H9 (cell line): ENCODE measurements around the gene SLC25A26. TPM values are rescaled to one million over a fixed set of nuclear protein-coding genes. Genes with fewer than 3 reads are reported as not detected.

ENCODE experiments used
- DNase-seq: peaks from one replicate; pipeline ENCODE4 v3.0.0-alpha.2; 2017
- H2AFZ ChIP-seq: one replicate; pipeline ENCODE4 v1.6.1; 2013; ENCODE audit warnings: mild to moderate bottlenecking, low read length, control low read depth, moderate library complexity
- H2AK5ac ChIP-seq: 2 replicates; pipeline ENCODE4 v1.6.1; 2013; ENCODE audit warnings: low read length, control low read depth, mixed read lengths; ENCODE audit not compliant: insufficient read length
- H2BK120ac ChIP-seq: one replicate; pipeline ENCODE4 v1.6.1; 2013; ENCODE audit warnings: low read depth, mild to moderate bottlenecking, low read length, control low read depth, inconsistent platforms; ENCODE audit not compliant: poor library complexity, severe bottlenecking
- H2BK12ac ChIP-seq: 2 replicates; pipeline ENCODE4 v1.6.1; 2013; ENCODE audit warnings: low read length, control low read depth, mixed read lengths, low read depth; ENCODE audit not compliant: insufficient read length
- H2BK15ac ChIP-seq: 2 replicates; pipeline ENCODE4 v1.6.1; 2013; ENCODE audit warnings: low read depth, low read length, control low read depth
- H2BK20ac ChIP-seq: one replicate; pipeline ENCODE4 v1.6.1; 2013; ENCODE audit warnings: low read depth, mild to moderate bottlenecking, low read length, control low read depth, inconsistent platforms; ENCODE audit not compliant: poor library complexity, severe bottlenecking
- H2BK5ac ChIP-seq: 2 replicates; pipeline ENCODE4 v1.6.1; 2013; ENCODE audit warnings: low read length, control low read depth, mixed read lengths; ENCODE audit not compliant: insufficient read length
- H3K14ac ChIP-seq: 2 replicates; pipeline ENCODE4 v1.6.1; 2013; ENCODE audit warnings: low read length, control low read depth; ENCODE audit not compliant: insufficient read depth
- H3K18ac ChIP-seq: 2 replicates; pipeline ENCODE4 v1.6.1; 2013; ENCODE audit warnings: low read depth, mild to moderate bottlenecking, mixed read lengths, low read length, control low read depth; ENCODE audit not compliant: insufficient read length
- H3K23ac ChIP-seq: 2 replicates; pipeline ENCODE4 v1.6.1; 2013; ENCODE audit warnings: low read length, control low read depth, mixed read lengths, low read depth; ENCODE audit not compliant: insufficient read length
- H3K23me2 ChIP-seq: 2 replicates; pipeline ENCODE4 v1.6.1; 2013; ENCODE audit warnings: low read depth, mild to moderate bottlenecking, mixed read lengths, low read length, control low read depth; ENCODE audit not compliant: insufficient read length, poor library complexity, severe bottlenecking
- H3K27ac ChIP-seq: 2 replicates; pipeline ENCODE4 v1.5.1; 2013; ENCODE audit warnings: low read length, control low read depth, mixed read lengths, low read depth; ENCODE audit not compliant: insufficient read length
- H3K27me3 ChIP-seq: 2 replicates; pipeline ENCODE4 v1.6.1; 2013; ENCODE audit warnings: low read length, control low read depth, inconsistent platforms; ENCODE audit not compliant: insufficient read depth
- H3K4ac ChIP-seq: 2 replicates; pipeline ENCODE4 v1.6.1; 2013; ENCODE audit warnings: low read depth, mild to moderate bottlenecking, control low read depth, inconsistent platforms, low read length, moderate library complexity
- H3K4me1 ChIP-seq: 2 replicates; pipeline ENCODE4 v1.6.1; 2013; ENCODE audit warnings: low read length, control low read depth, inconsistent platforms; ENCODE audit not compliant: insufficient read depth
- H3K4me2 ChIP-seq: 2 replicates; pipeline ENCODE4 v1.6.1; 2013; ENCODE audit warnings: low read length, control low read depth, mixed read lengths; ENCODE audit not compliant: insufficient read length, insufficient read depth
- H3K56ac ChIP-seq: 2 replicates; pipeline ENCODE4 v1.6.1; 2013; ENCODE audit warnings: low read depth, mild to moderate bottlenecking, mixed read lengths, low read length, control low read depth; ENCODE audit not compliant: insufficient read length
- H3K79me1 ChIP-seq: 2 replicates; pipeline ENCODE4 v1.6.1; 2013; ENCODE audit warnings: low read depth, mild to moderate bottlenecking, moderate library complexity, low read length, control low read depth, inconsistent platforms; ENCODE audit not compliant: insufficient read depth, poor library complexity, severe bottlenecking
- H3K79me2 ChIP-seq: 2 replicates; pipeline ENCODE4 v1.6.1; 2013; ENCODE audit warnings: low read length, control low read depth, inconsistent platforms; ENCODE audit not compliant: insufficient read depth
- H3K9ac ChIP-seq: 2 replicates; pipeline ENCODE4 v1.6.1; 2013; ENCODE audit warnings: low read length, control low read depth, mixed read lengths; ENCODE audit not compliant: insufficient read length; ENCODE audit errors: extremely low read depth
- H3K9me3 ChIP-seq: one replicate; pipeline ENCODE4 v1.6.1; 2013; ENCODE audit warnings: low read depth, low read length, inconsistent platforms; ENCODE audit not compliant: control insufficient read depth
- H3T11ph ChIP-seq: one replicate; pipeline ENCODE4 v1.6.1; 2013; ENCODE audit warnings: mild to moderate bottlenecking, low read length, control low read depth, inconsistent platforms
- H4K20me1 ChIP-seq: one replicate; pipeline ENCODE4 v1.6.1; 2013; ENCODE audit not compliant: control insufficient read depth, insufficient read length, insufficient read depth
- H4K5ac ChIP-seq: 2 replicates; pipeline ENCODE4 v1.6.1; 2013; ENCODE audit warnings: low read depth, mild to moderate bottlenecking, mixed read lengths, low read length, control low read depth; ENCODE audit not compliant: insufficient read length
- H4K8ac ChIP-seq: replicated peaks from 2 replicates; pipeline ENCODE4 v1.6.1; 2013; ENCODE audit warnings: low read length, control low read depth, mixed read lengths, low read depth; ENCODE audit not compliant: insufficient read length
- H4K91ac ChIP-seq: 2 replicates; pipeline ENCODE4 v1.6.1; 2013; ENCODE audit warnings: low read depth, mild to moderate bottlenecking, moderate library complexity, mixed read lengths, low read length, control low read depth; ENCODE audit not compliant: insufficient read length
- H3K27ac Mint-ChIP-seq, 3 experiments: 2 replicates in 2 of 3; 3 replicates in 1 of 3; pipeline ENCODE4 v1.8.0; 2020 to 2021; ENCODE audit warnings: mixed read lengths in 3 of 3, mild to moderate bottlenecking in 1 of 3, moderate library complexity in 1 of 3
- H3K27me3 Mint-ChIP-seq: 2 replicates; pipeline ENCODE4 v1.8.0; 2021; ENCODE audit warnings: low read depth, mild to moderate bottlenecking, moderate library complexity, mixed read lengths
- H3K36me3 Mint-ChIP-seq, 3 experiments: 2 replicates in 2 of 3; 3 replicates in 1 of 3; pipeline ENCODE4 v1.8.0; 2020 to 2021; ENCODE audit warnings: low read depth in 3 of 3, mixed read lengths in 3 of 3; ENCODE audit not compliant: insufficient read depth in 1 of 3
- H3K4me1 Mint-ChIP-seq, 2 experiments: 2 replicates each; pipeline ENCODE4 v1.8.0; 2020; ENCODE audit warnings: mixed read lengths in 2 of 2
- H3K4me3 Mint-ChIP-seq, 2 experiments: 2 replicates in 1 of 2; 3 replicates in 1 of 2; pipeline ENCODE4 v1.8.0; 2020 to 2021; ENCODE audit warnings: mild to moderate bottlenecking in 2 of 2, mixed read lengths in 2 of 2, moderate library complexity in 1 of 2
- H3K9me3 Mint-ChIP-seq, 2 experiments: 2 replicates in 1 of 2; 3 replicates in 1 of 2; pipeline ENCODE4 v1.8.0; 2020; ENCODE audit warnings: mild to moderate bottlenecking in 2 of 2, mixed read lengths in 2 of 2, moderate library complexity in 1 of 2
- total RNA-seq: library from RNA; stranded (reverse); gene quantifications from 2 replicates; pipeline ENCODE4 v1.2.1, GENCODE V29; 2021
- TF ChIP-seq, protein P1 (sequence below): fragments of 200-600 bp; sonication (generic); conservative IDR thresholded peaks from 3 replicates; pipeline ENCODE4 v1.8.0; 2021; ENCODE audit warnings: antibody characterized with exemption, mild to moderate bottlenecking

SLC25A26 gene
- total RNA-seq, 1 experiment from 2014 or later, result 30.2 TPM

DNA sequence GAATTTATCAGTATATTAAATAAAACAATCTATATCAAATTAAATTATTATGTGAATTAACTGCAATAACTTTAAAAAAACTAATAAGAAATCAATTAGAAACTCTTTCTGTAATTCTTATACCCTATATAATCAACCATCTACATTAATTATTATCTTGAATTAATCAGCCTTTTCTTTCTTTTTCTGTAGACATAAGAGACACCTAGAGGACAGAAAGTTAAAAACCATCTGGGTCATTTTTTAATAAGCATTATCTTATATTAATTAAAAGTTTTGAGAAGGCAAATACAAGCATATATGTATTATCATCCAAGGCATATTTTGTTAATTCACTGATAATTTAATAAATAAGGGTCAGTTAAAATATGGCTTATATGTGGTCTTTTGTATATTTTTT lies 24.2 kb upstream of the SLC25A26 start:
- no peak overlapping the region for H4K5ac ChIP-seq
- no peaks in the 10 kb centered on the region for H3K36me3 Mint-ChIP-seq
- no peak overlapping the region for H3K9ac ChIP-seq
- no peak overlapping the region for H3K4ac ChIP-seq
- H4K91ac ChIP-seq, result no peak overlapping the region
- H2BK120ac ChIP-seq, result no peak overlapping the region
- no peaks in the 10 kb centered on the region for H3K27me3 ChIP-seq
- H3K23ac ChIP-seq, result no peak overlapping the region
- H2BK15ac ChIP-seq, result no peak overlapping the region
- H3K56ac ChIP-seq, result no peak overlapping the region
- no peak overlapping the region for H2BK12ac ChIP-seq
- no peak overlapping the region for H2AK5ac ChIP-seq
- no peaks in the 10 kb centered on the region for H3K23me2 ChIP-seq
- no peaks in the 10 kb centered on the region for H3K4me1 ChIP-seq
- H3K27ac ChIP-seq, result no peak overlapping the region
- H2BK20ac ChIP-seq, result no peak overlapping the region
- no peak overlapping the region for H3K18ac ChIP-seq
- TF ChIP-seq, protein P1, sequence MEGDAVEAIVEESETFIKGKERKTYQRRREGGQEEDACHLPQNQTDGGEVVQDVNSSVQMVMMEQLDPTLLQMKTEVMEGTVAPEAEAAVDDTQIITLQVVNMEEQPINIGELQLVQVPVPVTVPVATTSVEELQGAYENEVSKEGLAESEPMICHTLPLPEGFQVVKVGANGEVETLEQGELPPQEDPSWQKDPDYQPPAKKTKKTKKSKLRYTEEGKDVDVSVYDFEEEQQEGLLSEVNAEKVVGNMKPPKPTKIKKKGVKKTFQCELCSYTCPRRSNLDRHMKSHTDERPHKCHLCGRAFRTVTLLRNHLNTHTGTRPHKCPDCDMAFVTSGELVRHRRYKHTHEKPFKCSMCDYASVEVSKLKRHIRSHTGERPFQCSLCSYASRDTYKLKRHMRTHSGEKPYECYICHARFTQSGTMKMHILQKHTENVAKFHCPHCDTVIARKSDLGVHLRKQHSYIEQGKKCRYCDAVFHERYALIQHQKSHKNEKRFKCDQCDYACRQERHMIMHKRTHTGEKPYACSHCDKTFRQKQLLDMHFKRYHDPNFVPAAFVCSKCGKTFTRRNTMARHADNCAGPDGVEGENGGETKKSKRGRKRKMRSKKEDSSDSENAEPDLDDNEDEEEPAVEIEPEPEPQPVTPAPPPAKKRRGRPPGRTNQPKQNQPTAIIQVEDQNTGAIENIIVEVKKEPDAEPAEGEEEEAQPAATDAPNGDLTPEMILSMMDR, result peak; percentile 55
- H4K20me1 ChIP-seq, result no peaks in the 10 kb centered on the region
- H3K27ac Mint-ChIP-seq, result no peak overlapping the region
- no peak overlapping the region for H3K4me2 ChIP-seq
- no peaks in the 10 kb centered on the region for H3K79me1 ChIP-seq
- H3K14ac ChIP-seq, result no peak overlapping the region
- no peaks in the 10 kb centered on the region for H3K79me2 ChIP-seq
- H2AFZ ChIP-seq, result no peak overlapping the region
- peaks cover 10% of the 10 kb centered on the region for H3K27me3 Mint-ChIP-seq
- DNase-seq, result no peak
- H3T11ph ChIP-seq, result no peak overlapping the region
- H3K4me1 Mint-ChIP-seq, result peaks cover 8 to 9% of the 10 kb centered on the region in 2 experiments
- no peaks in the 10 kb centered on the region for H3K9me3 Mint-ChIP-seq
- H3K9me3 ChIP-seq, result no peaks in the 10 kb centered on the region
- no peak overlapping the region for H2BK5ac ChIP-seq
- H4K8ac ChIP-seq, result no peak overlapping the region
- H3K4me3 Mint-ChIP-seq, result no peak overlapping the region
